Activated T-cell treated with anti-CD3 and anti-CD28 coated beads for 4 hours (primary cell): Measurements from ENCODE around the gene SLCO2A1.

Experiments
- DNase-seq: peaks from one replicate; pipeline ENCODE4 v3.0.0-alpha.2; 2020

The SLCO2A1 gene

DNA sequence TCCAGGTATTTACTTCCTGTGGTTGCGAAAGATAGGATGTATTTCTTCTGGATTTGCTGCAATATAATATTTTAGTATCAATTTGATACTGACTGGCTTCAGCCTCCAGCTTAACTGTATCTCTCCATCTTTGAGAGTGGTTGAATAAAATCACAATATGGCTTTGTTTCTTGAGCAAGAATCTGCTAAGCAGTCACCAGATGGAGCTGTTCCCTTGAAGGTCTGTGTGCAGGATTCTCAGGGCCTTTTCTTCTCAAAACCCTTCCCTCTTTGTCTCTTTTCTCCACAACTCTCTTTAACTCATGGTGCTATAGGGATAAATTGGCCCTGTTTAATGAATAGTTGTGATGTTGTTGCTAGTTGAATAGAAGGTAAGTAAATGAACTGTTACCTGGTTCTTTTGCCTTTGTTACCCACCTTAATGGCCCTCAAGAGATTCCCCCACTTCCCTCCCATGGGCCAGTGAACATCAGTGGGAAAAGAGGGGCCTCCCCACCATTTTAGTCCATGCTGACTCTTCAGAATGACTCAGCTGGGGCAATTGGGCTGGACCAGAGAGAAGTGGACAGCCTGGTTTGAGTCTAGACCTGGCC lies 99.3 kb downstream of the SLCO2A1 start:
- DNase-seq = no peak

DNA sequence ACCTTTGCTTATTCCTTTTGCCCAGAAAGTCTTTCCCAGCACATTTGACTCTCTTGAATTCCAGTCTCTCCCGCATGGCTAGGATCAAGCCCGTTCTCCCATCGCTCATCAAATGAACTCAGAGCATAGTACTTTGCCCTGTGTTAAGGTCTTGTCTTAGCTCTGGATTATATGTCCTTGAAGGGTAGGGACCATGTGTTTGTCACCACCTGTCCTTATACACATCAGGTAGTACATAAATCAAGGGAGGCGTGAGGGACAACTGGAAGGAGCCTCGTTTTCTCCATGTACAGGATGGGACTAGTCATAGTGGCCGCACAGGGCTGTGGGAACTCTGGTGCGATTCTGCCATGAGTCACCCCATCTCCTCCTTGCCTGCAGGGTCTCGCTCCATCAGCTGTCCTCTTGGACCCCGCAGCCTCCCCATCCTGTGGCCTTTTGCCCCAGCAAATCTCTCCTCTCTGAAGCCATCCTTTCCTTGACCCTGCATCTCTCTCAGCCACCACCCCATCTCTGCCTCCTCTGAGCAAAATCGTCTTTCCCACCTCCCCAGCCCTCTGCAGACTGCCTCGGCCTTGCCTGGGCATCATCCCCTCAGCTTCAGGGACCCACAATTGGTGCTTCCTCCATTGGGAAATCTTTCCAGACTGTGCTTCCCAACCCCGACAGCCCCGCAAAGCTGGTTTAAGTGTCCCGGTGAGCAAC lies 100.7 kb downstream of the SLCO2A1 start:
- no peak for DNase-seq

DNA sequence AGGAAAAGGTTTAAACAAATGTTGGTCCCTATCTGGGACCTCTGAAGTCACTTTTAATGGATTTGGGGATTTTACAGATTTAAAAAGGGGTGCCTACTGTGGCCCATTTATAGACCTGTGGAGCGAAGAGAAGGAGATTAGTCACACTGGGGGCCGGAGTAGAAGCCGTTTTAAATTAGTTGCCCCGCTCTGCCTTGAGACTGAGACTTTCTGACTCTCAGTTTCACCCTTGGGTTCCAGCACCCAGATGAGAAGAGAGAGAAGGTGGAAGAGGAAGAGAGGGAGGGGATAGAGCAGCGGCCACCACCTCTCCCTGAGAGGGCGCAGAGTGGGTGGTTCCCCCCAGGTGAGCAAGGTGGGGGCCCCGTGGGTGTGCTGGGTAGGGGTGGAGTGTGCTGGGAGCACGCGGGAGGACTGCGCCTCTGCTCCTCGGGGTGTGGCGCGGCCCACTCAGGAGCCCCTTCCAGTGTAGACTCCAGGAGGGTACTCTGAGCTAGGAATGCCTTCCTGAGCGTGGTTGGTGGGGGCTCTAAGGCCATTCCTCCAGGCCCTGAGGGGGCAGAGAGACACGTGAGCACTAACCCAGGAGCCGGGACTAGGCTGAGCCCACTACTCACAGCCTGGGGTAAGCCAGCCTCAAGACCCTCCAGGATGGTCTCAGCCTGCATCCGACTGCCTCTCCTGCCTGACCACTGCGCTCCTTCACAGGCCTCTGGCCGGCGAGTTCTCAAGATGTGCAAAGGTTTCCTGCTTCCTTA lies 101.4 kb downstream of the SLCO2A1 start:
- DNase-seq = no peak

DNA sequence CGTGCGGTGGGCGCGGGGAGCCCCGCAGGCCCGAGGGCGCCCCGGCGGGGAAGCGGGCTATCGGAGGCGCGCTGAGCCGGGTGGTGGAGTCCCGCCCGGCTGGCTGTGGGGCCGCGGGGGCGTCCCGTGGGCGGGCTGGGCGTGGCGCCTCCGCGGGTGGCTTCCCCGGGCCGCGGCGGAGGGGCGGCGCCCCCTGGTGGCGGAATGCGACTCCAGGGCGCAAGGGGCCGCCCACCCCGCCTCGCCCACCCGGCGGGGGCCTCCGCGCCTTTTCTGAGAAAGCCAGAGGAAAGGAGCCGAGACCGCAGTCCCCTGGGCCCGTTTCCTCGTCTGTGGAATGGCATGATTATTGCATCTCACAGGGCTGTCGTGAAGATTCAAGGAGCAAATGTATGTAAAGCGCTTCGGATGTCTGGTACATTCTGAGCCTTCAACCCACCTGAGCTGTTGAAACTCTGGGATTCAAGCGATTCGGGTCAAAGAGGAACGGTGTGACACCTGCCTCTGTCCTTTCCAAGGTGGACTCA lies 102.1 kb downstream of the SLCO2A1 start:
- peak; percentile 83 for DNase-seq

DNA sequence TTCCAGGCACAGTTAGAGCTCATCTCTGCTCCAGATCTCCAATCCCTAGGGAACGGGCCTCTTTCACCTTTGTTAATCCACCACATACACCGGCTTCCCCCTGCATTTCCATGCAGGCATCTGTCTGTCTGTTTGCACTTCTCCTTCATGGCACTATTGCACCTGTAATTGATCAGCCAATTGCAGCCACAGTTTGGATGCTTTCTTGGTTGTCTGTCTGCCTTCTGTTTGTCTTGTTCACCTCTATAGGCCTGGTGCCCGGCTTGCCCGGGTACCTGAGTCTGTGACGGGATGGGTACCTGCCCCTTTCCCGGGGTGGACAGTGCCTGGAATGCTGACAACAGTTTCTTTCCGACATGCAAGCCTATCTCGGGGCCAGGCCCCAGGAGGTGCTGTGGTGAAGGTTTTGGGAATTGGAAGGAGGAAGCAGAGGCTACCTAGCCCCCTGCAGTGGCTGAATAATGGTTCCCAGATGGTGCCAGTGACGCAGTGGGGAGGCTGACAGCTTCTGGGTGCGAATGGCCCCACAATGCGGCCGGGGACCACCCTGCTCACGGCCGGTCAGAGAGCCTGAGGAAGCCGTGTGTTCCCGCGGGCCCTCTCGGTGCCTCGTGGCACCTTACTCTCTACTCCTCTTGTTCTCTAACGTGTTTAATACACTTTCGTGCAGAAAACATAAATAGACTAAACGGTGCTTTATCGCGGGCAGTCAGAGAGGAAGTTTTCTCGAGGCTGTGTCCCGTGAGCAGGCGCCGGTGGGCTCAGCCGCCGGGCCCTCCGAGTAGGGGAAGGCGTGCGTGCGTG lies 102.8 kb downstream of the SLCO2A1 start:
- DNase-seq = no peak

DNA sequence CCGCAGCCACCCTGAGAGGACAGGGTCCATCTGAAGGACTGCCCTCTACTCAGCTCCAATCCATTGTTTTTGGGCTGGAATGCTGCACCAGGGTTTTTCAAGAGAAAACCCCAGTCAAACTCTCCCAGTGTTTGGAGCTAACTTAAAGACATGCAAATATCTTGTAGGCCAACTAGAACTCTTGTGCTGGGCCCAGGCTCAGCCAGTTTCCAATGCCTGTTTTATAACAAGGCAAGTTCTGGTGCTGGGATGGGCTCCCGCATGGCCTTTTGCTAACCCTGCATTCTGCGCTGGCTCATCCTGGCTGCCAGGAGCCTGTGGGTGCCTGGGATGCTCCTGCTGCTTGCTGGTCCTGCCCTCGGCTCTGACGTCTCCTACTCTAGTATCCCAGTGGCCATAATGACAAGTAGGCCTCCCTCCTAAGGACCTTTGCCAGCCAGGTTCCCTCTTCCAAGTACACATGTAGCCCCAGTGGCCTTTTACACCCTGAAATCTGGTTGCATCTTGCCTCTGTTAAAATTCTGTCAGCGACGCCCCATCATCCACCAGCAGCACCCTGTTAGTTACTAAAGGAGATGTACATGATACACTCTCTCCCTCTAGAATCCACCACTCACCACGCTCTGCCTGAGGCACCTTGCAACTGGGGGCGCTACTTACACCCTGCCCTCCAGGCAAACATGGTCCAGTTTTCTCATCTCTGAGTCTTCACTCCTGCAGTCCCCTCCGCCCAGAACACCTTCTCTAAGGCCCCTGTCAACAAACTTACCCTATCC lies 103.6 kb downstream of the SLCO2A1 start:
- DNase-seq = no peak

DNA sequence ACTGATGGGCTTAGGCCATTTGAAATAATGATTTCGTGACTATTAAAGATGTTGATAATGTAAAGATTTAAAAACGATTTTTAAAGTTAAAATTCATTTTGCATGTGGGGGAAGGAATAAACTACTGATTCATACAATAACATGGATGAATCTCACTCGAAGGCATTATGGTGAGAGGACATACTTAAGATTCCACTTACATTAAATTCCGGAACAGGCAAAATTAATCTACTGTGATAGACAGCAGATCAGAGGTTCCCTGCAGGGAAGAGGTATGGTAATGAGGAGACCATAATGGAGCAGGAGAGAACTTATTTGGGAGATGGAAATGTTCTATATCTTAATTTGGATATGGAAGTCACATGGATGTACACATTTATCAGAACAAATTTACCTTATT lies 105.7 kb downstream of the SLCO2A1 start:
- DNase-seq = no peak

DNA sequence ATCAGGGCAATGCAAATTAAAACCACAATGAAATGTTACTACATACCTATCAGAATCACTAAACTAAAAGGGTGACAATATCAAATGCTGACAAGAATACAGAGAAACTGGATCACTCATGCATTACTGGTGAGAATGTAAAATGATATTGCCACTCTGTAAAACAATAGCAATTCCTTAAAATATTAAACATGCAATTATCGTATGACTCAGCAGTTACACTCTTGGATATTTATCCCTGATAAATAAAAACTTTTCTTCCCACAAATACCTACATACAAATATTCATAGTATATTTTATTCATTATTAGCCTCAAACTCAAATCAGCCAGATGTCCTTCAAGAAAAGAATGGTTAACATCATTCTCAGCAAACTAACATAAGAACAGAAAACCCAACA lies 108.1 kb downstream of the SLCO2A1 start:
- DNase-seq = no peak

DNA sequence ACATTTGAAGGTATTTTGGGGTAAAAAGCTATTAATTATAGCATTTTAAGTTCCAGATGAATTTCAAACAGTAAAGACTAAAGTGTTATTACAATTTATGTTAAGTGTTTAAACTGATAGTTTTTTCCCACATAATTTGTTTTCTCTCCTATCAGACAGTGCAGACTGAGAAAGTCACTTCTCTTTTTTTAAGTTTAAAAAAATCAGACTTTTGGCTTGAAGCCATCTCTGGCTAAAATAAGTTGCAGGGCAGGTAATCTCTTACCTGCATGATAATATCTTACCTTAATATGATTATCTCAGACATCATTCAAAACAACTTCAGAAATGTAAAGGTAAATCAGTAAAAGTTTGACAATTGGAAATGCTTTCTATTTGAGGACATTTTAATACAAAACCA lies 112.6 kb downstream of the SLCO2A1 start:
- no peak for DNase-seq

DNA sequence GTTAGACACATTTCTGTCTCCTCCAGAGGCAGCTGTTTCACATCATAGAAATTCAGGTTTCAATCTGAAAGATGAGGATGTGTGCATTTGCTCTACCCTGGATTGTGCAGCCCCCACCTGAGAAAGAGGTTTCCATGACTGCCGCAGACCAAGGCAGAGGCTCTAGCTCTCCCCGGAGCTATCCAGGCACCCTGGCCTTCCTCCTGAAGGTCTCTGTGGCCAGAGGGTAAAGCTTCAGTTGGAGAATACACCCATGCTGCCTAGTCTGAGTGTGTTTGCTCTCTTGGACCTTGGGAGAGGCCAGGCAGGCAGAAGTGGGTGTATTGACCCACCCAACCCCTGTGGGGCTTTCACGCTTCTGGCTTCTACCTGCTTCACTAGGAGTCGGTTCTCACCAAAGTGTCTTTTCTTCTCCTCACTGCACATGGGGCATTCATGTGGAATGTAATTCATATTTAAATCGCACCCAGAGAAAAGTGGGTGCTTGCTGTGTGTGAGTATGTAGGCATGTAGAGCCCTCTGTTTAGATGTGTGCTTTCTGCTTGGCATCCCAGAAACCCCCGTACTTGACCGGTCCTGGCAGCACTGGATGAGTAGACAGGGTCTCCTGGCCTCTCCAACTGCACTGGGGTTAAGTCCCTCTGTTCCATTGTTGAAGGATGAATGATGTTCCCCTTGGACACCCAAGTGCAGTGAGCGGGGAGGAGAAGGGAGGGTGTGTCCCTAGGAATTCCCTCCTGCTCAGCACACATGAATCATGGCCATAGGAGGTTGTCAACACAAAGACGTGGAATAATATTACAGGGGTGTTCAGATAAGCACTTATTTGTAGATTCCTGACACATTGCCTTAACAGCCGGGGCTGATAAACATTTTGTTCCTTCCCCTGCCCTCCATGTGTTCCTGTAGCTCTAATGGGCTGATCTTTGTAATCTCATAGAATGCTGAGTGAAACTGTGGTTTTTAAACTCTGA lies 113.8 kb downstream of the SLCO2A1 start:
- no peak for DNase-seq

DNA sequence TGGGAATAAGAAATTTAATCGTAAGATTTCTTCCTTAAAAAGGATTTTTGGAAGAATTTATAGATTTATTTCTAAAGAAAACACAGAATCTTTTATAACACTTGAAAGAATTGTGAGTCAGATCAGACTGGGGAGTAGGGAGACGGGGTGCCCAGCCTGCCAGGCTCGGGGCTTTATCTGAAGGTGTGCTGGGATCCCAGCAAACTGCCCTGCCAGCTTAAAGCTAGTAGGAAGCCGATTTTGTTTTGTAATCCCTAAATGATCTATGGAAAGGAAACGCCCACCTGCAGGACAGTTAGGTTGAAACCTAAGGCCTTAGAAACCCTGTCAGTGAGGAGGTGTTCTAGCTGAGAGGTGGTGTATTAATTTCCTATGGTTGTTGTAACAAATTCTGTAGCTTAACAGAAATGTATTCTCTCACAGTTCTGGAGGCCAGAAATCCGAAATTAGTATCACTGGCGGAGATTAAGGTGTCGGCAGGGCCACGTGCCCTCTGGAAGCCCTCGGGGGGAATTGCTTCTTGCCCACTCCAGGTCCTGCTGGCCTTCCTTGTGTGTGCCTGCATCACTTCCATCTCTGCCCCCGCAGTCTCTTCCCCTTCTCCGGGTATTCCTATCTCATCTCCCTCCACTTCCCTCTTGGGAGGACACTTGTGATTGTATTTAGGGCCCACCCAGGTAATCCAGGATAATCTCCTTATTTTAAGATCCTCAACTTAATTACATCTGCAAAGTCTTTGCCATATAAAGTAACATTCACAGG lies 114.7 kb downstream of the SLCO2A1 start:
- no peak for DNase-seq

DNA sequence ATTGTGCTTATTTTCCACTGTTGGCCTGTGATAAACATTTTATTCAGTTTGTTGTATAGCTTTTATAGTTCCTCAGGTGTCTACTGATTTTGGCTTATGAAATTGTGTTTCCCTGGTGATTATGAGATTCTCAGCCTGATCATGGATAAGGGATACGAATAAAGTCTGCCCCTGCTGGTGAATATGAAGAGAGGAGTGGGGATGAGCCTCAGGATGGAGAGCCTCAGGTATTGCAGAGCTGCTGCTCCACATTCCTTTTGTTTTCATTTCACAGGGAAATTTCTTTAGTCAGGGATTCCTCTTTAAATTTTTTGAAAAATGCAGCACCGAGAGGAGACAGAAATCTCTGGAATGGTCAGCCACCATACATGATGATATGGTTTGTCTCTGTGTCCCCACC lies 119.3 kb downstream of the SLCO2A1 start:
- no peak for DNase-seq

DNA sequence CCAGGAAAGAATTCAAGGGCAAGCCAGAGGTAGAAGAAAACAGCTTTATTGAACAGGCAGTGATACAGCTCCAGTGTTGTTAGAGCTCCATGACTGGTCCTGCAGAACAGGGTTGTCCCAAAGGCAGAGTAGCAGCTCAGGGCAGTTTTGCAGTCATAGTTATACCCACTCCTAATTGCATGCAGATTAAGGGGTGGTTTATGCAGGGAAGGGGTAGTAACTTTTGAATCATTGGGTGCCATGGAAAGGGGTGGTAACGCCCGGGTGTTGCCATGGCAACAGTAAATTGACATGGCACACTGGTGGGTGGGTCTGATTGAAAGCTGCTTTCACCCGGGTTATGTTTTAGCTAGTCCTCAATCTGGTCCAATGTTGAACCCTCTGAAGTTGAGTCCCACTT lies 124.3 kb downstream of the SLCO2A1 start:
- DNase-seq = no peak

DNA sequence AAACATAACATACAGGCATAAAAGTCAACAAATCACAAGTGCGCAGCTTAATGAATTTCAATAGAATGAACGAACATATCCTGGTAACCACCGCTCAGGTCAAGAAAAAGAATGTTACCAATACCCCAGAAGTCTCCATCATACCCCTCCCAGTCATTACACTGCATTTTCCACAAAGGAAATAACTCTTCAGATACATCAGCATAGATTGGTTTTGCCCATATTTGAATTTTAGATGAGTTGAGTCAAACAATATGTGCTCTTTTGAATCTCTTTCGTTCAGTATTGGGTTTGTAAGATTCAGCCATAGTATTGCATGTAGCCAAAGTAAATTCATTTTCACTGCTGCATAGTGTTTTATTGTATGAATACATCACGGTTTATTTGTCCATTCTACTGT lies 127.9 kb downstream of the SLCO2A1 start:
- no peak for DNase-seq

DNA sequence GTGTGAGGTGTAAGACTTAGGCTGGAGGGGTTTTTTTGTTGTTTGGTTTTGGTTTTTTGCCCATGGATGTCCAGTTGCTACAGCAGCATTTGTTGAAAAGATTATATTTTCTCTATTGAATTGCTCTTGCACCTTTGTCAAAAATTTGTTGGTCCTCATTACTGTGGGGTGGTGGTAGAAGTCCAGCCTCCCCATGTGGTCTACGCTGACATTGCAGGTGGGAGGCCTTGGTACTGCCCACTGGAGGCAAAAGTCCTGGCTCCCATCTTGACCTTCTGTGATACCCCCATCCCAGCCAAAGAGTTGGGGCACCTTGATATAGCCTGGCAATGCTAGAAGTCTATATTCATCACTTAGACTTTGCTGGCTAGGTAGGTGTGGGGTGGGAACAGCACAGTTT lies 128.6 kb downstream of the SLCO2A1 start:
- DNase-seq = no peak

DNA sequence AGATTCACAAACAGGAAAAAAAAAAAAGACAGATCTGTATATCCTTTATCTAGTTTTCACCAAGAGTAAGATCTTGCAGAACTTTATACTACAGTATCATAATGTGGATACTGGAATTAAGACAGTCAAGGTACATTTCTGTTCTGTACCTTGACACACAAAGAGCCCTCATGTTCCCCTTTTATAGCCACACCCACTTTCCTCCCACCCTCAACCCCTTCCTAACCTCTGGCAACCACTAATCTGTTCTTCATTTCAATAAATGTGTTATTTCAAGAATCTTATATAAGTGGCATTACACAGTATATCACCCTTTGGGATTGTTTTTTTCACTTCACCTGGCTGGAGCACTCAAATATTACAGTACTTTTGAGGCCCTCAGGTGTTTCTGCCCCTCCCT lies 130.4 kb downstream of the SLCO2A1 start:
- no peak for DNase-seq

DNA sequence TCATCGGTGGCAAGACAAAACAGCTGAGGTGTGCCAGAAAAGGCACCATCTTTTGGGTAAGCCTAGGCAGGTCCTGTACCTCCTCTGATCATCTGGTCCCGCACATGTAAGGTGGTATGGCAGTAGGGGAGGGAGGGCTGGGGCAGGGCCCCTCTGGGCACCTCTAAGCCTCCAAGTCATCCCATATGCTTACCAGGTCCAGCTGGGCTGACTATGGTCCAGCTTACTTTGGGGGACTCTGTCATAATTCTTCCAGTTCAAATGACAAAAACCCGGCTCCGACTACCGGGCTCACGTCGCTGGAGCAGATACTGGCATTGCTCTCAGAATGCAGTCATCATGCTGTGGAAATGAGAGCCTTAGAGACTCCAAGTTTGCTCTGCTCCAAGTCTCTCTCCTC lies 132.2 kb downstream of the SLCO2A1 start:
- no peak for DNase-seq

DNA sequence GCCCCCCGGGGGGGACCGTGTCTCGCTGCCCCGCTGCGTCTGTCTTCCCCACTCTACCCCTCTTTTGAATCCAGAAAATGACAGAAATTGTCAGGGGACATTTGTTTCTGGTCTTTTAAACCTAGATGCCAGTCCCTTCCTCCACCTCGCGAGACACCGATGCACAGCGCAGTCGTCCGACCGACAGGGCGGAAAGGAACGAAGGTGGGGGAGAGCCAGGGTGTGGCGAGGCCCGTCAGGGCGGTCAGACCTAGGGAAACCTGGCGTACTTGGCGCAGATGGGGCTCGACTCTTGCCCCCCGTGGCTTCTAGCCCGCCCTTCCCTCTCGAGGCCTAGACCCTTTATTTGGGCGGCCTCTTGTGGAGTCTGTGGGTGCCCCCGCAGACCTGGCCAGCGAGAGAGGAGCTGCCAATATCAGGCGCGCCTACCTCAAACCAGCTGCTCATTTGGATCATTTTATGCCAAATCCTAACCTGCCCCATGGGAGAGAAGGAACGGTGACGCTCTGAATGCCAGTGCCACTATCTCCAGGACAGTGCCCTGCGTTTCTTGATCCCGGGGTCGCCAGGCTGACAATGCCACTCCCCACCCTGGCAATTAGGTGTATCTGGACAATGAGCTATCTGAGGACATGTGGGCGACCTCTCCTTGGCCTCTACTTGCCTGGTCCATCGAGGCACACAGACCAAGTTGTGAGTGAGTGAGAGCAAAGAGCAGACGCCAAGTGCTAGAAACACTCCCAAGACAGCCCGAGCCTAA lies 133.5 kb downstream of the SLCO2A1 start:
- no peak for DNase-seq

DNA sequence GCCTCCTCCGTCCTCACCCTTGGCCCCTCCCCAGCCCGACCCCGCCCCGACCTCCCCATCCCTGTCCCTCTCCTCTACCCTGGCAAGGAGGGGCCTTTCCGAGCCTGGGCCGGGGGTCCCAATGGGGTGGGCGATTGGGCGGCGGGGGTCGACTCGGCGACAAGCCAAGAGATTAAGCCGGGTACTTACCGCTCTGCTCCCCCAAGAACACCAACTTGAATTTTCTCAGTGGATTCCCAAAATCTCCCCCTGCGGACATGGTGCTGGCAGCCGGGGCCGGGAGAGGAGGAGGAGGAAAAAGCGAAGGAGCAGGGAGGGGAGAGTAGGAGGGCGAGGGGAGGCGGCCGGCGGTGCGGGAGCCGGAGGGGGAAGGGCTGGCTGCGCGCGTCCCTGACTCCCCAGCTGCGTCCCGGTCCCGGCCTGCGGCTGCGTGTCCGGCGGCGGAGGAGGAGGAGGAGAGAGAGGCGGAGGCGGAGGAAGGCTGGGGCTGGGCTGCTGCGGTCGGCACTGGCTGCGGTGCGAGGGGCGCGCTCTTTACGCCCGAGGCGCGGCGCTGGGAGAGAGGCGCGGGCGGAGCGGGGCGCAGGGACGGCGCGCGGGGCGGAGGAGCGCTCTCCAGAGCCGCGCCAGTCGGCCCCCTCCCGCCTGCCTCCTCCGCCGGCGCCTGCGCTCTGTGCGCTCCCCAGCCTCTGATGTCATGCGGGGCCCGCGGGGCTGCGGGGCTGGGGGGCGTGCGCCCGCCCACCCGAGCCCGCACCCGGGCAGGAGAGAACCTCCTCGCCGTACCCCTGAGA lies 134.3 kb downstream of the SLCO2A1 start, which contains the start of gene RAB6B:
RAB6B (minus strand) TSS at position 675 of the 794 bp plus-strand sequence; CDS start at position 259, 416 bp downstream.
- no peak for DNase-seq
